ENCODE results near the gene RORB.

Gene RORB

DNA sequence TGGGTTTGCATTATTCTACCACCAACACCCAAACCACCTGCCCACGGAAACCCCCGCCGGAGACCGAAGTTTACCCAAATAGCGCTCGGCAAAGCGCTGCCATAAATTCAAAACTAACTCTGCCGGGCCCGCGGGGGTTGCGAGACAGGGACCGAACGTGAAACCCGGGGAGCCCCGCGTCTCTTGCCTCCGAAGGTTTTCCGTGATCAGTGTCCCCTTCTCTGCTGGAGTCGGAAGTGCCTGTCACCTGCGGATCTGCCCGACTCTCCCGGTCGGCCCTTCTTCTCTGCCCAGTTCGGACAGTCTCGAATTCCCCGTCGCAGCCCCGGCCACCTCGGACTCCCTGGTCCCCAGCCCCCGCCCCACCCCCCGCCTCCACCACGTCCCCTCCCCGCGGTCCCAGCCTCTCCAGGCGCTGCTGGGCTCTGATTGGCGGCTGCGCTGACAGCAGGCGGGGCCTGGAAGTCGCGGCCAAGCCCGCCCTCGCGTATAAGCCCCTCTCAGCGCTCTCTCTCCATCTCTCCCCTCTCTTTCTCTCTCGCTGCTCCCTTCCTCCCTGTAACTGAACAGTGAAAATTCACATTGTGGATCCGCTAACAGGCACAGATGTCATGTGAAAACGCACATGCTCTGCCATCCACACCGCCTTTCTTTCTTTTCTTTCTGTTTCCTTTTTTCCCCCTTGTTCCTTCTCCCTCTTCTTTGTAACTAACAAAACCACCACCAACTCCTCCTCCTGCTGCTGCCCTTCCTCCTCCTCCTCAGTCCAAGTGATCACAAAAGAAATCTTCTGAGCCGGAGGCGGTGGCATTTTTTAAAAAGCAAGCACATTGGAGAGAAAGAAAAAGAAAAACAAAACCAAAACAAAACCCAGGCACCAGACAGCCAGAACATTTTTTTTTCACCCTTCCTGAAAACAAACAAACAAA lies at the start of gene RORB:
Gene RORB, plus strand, starts transcription at position 517 of the 929 bp plus-strand sequence. CDS start 642 bp downstream, outside the sequence.
- TF ChIP-seq, protein P1, sequence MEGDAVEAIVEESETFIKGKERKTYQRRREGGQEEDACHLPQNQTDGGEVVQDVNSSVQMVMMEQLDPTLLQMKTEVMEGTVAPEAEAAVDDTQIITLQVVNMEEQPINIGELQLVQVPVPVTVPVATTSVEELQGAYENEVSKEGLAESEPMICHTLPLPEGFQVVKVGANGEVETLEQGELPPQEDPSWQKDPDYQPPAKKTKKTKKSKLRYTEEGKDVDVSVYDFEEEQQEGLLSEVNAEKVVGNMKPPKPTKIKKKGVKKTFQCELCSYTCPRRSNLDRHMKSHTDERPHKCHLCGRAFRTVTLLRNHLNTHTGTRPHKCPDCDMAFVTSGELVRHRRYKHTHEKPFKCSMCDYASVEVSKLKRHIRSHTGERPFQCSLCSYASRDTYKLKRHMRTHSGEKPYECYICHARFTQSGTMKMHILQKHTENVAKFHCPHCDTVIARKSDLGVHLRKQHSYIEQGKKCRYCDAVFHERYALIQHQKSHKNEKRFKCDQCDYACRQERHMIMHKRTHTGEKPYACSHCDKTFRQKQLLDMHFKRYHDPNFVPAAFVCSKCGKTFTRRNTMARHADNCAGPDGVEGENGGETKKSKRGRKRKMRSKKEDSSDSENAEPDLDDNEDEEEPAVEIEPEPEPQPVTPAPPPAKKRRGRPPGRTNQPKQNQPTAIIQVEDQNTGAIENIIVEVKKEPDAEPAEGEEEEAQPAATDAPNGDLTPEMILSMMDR (IDR thresholded peaks at IDR 0.05; ENCODE audit: low read depth, low read length): no peak
- no peak for DNase-seq (ENCODE audit: extremely low read depth, low read depth)

DNA sequence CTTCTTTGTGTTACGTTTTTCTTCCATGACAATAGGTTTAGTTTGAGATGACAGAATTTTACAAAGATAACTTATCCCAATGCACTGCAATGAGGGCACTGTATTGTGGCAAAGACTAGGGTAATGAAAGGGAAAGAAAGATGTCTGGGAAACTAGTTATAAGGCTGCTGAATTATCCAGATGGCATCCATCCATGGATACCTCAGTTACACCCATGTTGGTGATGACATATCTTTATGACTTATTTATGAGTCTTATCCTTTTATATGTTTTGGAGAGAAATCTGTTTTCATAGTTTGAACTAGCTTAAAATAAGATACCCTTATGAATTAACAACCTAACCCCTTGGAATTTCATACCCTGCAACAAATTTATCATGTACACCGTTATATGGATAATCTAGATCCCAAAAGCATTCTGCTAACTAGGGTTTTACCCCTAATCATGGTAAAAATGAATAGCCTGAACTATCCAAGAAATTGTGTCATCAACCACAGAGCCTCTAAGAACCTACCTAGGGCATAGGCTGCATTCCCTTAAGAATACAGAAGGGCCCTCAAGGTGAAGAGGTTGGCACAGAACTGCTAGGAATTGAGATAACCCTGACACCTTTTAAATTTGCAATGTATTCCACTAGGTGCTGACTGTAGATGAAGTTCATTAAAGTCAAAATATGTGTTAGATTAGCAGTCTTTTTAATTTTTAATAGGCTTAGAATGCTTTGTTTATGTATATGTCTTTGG lies 49.5 kb upstream of the RORB start:
- DNase-seq (ENCODE audit: extremely low read depth, low read depth): no peak
- TF ChIP-seq, protein P1 (IDR thresholded peaks at IDR 0.05; ENCODE audit: low read depth, low read length): no peak

DNA sequence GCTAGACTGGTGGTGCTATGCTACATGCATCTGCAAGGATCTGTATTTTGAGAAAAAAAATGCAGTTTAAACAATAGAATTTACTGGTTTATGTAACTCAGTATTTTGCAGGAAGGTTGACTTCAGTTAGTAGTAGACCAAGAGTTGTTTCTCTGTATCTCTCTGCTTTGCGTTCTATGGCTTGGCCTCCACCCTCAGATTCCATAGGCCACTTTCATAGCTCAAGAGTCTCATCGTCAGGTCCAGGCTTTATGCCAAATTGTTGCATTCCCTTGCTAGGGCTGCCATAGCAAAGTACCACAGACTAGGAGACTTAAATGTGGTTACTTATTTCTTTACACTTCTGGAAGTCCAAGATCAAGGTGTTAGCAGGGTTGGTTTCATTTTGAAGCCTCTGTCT lies 48.1 kb upstream of the RORB start:
- TF ChIP-seq, protein P1 (IDR thresholded peaks at IDR 0.05; ENCODE audit: low read depth, low read length): no peak
- no peak for DNase-seq (ENCODE audit: extremely low read depth, low read depth)

DNA sequence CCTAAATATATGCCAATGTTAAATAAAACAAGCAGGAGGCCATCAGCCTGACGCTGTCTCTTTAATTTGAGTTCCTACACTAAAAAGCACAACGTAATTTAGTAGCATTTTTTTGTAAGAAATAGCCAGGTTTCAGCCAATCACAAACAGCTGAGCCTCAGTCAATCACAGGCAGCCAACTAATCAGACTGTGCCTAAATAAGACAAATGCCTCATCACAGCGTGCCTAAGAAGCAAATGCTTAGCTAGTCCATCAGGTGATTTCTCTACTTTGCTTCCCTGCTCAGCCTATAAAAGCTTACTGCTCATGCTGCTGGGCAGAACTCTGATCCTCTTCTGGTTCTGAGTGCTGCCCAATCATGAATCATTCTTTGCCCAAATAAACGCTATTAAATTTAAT lies 38.3 kb upstream of the RORB start:
- no peak for DNase-seq (ENCODE audit: extremely low read depth, low read depth)
- TF ChIP-seq, protein P1 (IDR thresholded peaks at IDR 0.05; ENCODE audit: low read depth, low read length): no peak

DNA sequence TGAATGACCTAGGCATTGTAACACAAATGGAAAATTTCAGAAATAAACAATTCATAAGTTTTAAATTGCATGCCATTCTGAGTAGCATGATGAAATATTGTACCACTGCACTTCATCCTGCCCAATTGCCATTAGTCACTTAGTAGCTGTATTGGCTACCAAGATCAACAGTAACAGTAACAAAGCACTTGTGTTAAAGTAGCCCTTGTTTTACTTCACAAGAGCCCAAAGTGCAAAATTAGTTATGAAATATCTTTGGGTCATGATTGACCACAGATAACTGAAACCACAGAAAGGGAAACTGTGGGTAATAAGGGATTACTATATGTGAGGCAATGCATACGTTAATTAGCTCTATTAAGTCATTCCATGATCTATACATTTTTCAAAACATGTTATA lies 33.3 kb upstream of the RORB start:
- DNase-seq (ENCODE audit: extremely low read depth, low read depth): no peak
- TF ChIP-seq, protein P1 (IDR thresholded peaks at IDR 0.05; ENCODE audit: low read depth, low read length): no peak

DNA sequence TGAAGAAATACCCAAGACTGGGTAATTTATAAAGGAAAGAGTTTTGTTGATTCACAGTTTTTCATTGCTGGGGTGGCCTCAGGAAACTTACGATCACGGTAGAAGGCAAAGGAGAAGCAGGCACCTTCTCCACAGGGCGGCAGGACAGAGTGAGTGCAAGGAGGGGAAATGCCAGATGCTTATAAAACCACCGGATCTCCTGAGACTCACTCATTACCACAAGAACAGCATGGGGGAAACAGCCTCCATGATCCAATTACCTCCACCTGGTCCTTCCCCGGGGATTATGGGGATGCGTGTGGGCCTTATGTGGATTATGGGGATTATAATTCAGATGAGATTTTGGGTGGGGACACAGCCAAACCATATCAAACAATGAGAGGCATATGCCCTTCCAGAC lies 18.5 kb upstream of the RORB start:
- TF ChIP-seq, protein P1 (IDR thresholded peaks at IDR 0.05; ENCODE audit: low read depth, low read length): no peak
- no peak for DNase-seq (ENCODE audit: extremely low read depth, low read depth)

DNA sequence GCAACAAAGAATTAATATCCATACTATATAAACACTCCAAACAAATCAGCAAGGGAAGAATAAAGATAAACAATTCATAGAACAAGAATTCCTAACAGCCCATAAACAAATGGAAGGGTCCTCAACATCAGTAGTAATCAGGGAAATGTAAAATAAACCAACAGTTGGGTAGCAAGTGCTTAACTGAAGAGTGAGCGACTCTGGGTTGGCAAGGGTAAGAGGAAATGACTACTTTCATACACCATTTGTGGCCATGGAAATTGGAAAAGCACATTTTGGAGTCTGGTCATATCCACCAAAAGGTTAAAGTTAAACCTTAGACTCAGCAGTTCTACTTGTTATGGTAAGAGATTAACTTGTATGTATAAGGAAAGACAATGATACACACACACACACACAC lies 17.4 kb upstream of the RORB start:
- TF ChIP-seq, protein P1 (IDR thresholded peaks at IDR 0.05; ENCODE audit: low read depth, low read length): no peak
- DNase-seq (ENCODE audit: extremely low read depth, low read depth): no peak
